ENCODE data around the gene DYNC2H1. TPM values are rescaled to one million over a fixed set of nuclear protein-coding genes. Genes with fewer than 3 reads are reported as not detected.

The DYNC2H1 gene
- total RNA-seq, 1 experiment from 2014 or later: 44.0 TPM

DNA sequence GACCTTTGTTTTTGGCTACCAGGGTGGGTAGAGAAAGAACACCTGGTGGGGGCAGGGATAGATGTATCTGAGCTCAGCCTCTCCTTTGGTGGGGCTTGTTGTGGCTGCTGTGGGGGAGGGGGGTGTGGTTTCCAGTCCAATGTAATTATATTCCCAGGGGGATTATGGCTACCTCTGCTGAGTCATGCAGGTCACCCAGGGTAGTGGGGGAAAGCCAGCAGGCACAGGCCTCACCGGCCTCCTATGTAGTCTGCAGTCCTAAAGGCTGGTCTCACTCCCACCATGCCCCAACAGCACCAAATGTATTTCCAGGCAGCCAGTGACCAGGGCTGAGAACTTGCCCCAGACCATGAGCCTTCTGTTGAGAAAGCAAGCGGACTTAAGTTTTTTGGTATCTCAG, 119.6 kb downstream of the DYNC2H1 start:
- POLR2A ChIA-PET (ENCODE audit: low non-redundant PET): no interaction called here
- H3K27ac ChIP-seq (ENCODE audit: low read depth, low read length, poor library complexity, severe bottlenecking): no peak overlapping the region

DNA sequence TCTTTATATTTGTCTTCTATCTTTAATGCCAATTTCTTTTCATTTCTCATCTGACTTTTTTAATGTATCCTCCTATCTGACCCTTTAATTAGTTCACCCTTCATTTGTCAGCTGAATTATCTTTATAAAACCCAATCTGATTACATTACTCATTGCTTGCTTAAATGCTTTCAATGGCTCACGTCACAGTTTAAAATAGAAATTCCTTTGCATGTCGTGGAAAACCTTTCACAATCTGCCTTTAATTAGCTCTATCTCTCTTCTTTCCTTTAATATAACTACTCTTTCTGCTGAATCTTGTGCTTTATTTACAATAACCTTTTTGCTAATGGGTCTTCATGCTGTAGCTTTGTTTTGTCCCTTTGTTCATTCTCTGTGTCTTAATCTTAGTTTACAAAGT, 125.7 kb downstream of the DYNC2H1 start:
- DNase-seq (ENCODE audit: low spot score): no peak
- BruUV-seq (replicated peaks): no TSS peak
- Histone ChIP-seq H3K36me3 (ENCODE audit: insufficient read depth, low read length, poor library complexity, severe bottlenecking) (peaks cover 5% of the 10 kb centered on the region), H3K27me3 (replicated peaks; ENCODE audit: insufficient read depth, low read depth, low read length, poor library complexity) (no peaks in the 10 kb centered on the region), H3K4me1 (ENCODE audit: insufficient read depth, low read length, poor library complexity, severe bottlenecking) (no peaks in the 10 kb centered on the region), H3K4me3 (ENCODE audit: low read depth, low read length, poor library complexity, severe bottlenecking) (no peak overlapping the region), H3K9me3 (ENCODE audit: low read depth, low read length, poor library complexity, severe bottlenecking) (no peaks in the 10 kb centered on the region), H3K27ac (ENCODE audit: low read depth, low read length, poor library complexity, severe bottlenecking) (no peak overlapping the region)
- POLR2A ChIA-PET (ENCODE audit: low non-redundant PET): no interaction called here
- TF ChIP-seq, protein P1, sequence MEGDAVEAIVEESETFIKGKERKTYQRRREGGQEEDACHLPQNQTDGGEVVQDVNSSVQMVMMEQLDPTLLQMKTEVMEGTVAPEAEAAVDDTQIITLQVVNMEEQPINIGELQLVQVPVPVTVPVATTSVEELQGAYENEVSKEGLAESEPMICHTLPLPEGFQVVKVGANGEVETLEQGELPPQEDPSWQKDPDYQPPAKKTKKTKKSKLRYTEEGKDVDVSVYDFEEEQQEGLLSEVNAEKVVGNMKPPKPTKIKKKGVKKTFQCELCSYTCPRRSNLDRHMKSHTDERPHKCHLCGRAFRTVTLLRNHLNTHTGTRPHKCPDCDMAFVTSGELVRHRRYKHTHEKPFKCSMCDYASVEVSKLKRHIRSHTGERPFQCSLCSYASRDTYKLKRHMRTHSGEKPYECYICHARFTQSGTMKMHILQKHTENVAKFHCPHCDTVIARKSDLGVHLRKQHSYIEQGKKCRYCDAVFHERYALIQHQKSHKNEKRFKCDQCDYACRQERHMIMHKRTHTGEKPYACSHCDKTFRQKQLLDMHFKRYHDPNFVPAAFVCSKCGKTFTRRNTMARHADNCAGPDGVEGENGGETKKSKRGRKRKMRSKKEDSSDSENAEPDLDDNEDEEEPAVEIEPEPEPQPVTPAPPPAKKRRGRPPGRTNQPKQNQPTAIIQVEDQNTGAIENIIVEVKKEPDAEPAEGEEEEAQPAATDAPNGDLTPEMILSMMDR (conservative IDR thresholded peaks at IDR 0.05; ENCODE audit: low read depth, low read length): no peak
- no peak for TF ChIP-seq EZH2 (IDR thresholded peaks at IDR 0.05; ENCODE audit: borderline replicate concordance, low read depth, low read length, poor library complexity, severe bottlenecking)
- intact Hi-C loops (cut with micrococcal nuclease; ENCODE audit: unreplicated experiment): no loop called here
- CTCF ChIA-PET: no interaction called here

More for the DNA sequence above, 119.6 kb downstream of the DYNC2H1 start:
- intact Hi-C loops (cut with micrococcal nuclease; ENCODE audit: unreplicated experiment): no loop called here
- Histone ChIP-seq H3K4me1 (ENCODE audit: insufficient read depth, low read length, poor library complexity, severe bottlenecking) (no peaks in the 10 kb centered on the region), H3K4me3 (ENCODE audit: low read depth, low read length, poor library complexity, severe bottlenecking) (no peak overlapping the region), H3K27me3 (replicated peaks; ENCODE audit: insufficient read depth, low read depth, low read length, poor library complexity) (no peaks in the 10 kb centered on the region), H3K9me3 (ENCODE audit: low read depth, low read length, poor library complexity, severe bottlenecking) (no peaks in the 10 kb centered on the region), H3K36me3 (ENCODE audit: insufficient read depth, low read length, poor library complexity, severe bottlenecking) (no peaks in the 10 kb centered on the region)
- BruUV-seq (replicated peaks): no TSS peak
- no peak for TF ChIP-seq EZH2 (IDR thresholded peaks at IDR 0.05; ENCODE audit: borderline replicate concordance, low read depth, low read length, poor library complexity, severe bottlenecking)
- TF ChIP-seq, protein P1 (conservative IDR thresholded peaks at IDR 0.05; ENCODE audit: low read depth, low read length): no peak
- no peak for DNase-seq (ENCODE audit: low spot score)
- CTCF ChIA-PET: no interaction called here

DNA sequence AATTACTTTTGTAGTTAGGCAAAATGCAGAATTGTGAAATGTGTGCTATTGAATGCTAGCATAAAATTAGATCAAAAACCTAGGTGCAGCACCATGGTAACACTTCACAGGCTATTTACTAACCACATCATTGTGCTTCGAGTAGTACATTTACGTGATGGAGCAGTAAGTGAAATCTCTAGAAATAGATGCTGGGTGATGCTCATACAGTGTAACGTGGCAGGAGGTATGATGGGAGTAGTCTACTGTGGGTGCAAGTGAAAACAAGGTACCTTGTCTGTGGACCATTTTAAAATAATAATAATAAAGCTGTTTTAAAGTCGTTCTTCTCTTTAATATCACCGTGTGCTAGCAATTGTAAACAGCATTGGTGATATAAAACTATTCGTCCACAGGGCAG, 132.3 kb downstream of the DYNC2H1 start:
- TF ChIP-seq, protein P1 (conservative IDR thresholded peaks at IDR 0.05; ENCODE audit: low read depth, low read length): no peak
- TF ChIP-seq EZH2 (IDR thresholded peaks at IDR 0.05; ENCODE audit: borderline replicate concordance, low read depth, low read length, poor library complexity, severe bottlenecking): no peak
- BruUV-seq (replicated peaks): no TSS peak
- peaks cover 5% of the 10 kb centered on the region for H3K36me3 ChIP-seq (ENCODE audit: insufficient read depth, low read length, poor library complexity, severe bottlenecking)
- no peak overlapping the region for H3K27ac ChIP-seq (ENCODE audit: low read depth, low read length, poor library complexity, severe bottlenecking)
- no peaks in the 10 kb centered on the region for H3K4me1 ChIP-seq (ENCODE audit: insufficient read depth, low read length, poor library complexity, severe bottlenecking)
- CTCF ChIA-PET: no interaction called here
- H3K27me3 ChIP-seq (replicated peaks; ENCODE audit: insufficient read depth, low read depth, low read length, poor library complexity): no peaks in the 10 kb centered on the region
- no peaks in the 10 kb centered on the region for H3K9me3 ChIP-seq (ENCODE audit: low read depth, low read length, poor library complexity, severe bottlenecking)
- intact Hi-C loops (cut with micrococcal nuclease; ENCODE audit: unreplicated experiment): no loop called here
- no peak for DNase-seq (ENCODE audit: low spot score)
- POLR2A ChIA-PET (ENCODE audit: low non-redundant PET): no interaction called here
- H3K4me3 ChIP-seq (ENCODE audit: low read depth, low read length, poor library complexity, severe bottlenecking): no peak overlapping the region

All from A673 (cell line).